Keratinocyte (primary cell): ENCODE results near the gene LBX1. TPM values are rescaled to one million over a fixed set of nuclear protein-coding genes. Genes with fewer than 3 reads are reported as not detected.

ENCODE experiments used
- DNase-seq: peaks from one replicate; pipeline ENCODE4 v3.0.0-alpha.2; 2011; ENCODE audit warnings: low read depth, missing footprints, low spot score
- FAIRE-seq: peaks from 2 replicates; lab custom pipeline; 2011; peaks lifted over from hg19 to GRCh38; lab: Jason Lieb, UNC
- H2AFZ ChIP-seq: 2 replicates; pipeline ENCODE4 v1.6.0; 2012; ENCODE audit warnings: low read length, control low read depth, inconsistent platforms; ENCODE audit not compliant: control insufficient read depth
- H3K27ac ChIP-seq: 2 replicates; pipeline ENCODE4 v1.5.1; 2011; ENCODE audit warnings: low read length; ENCODE audit not compliant: control insufficient read depth, insufficient read depth
- H3K27me3 ChIP-seq: 3 replicates; pipeline ENCODE4 v1.6.0; 2011; ENCODE audit warnings: low read length; ENCODE audit not compliant: control insufficient read depth, insufficient read depth; ENCODE audit errors: extremely low read depth
- H3K36me3 ChIP-seq, 2 experiments: 2 replicates in 1 of 2; 3 replicates in 1 of 2; pipeline ENCODE4 v1.5.1; 2011; ENCODE audit warnings: low read length in 2 of 2, mild to moderate bottlenecking in 1 of 2; ENCODE audit not compliant: control insufficient read depth in 2 of 2, insufficient read depth in 2 of 2; ENCODE audit errors: extremely low read depth in 1 of 2
- H3K4me1 ChIP-seq: 3 replicates; pipeline ENCODE4 v1.5.1; 2011; ENCODE audit warnings: low read length; ENCODE audit not compliant: control insufficient read depth, insufficient read depth; ENCODE audit errors: extremely low read depth
- H3K4me2 ChIP-seq: 3 replicates; pipeline ENCODE4 v1.6.0; 2011; ENCODE audit warnings: low read depth, low read length; ENCODE audit not compliant: control insufficient read depth, insufficient read depth; ENCODE audit errors: extremely low read depth
- H3K4me3 ChIP-seq, 3 experiments: fragments of 200-600 bp in 1 of 3; sonication (generic) in 1 of 3; 2 replicates in 2 of 3; 3 replicates in 1 of 3; pipeline ENCODE4 v1.5.1; 2011 to 2016; ENCODE audit warnings: low read length in 3 of 3, mild to moderate bottlenecking in 3 of 3, control low read depth in 2 of 3, inconsistent platforms in 1 of 3, low read depth in 1 of 3, mixed read lengths in 1 of 3, mixed run types in 1 of 3, moderate library complexity in 1 of 3; ENCODE audit not compliant: control insufficient read depth in 2 of 3, insufficient read depth in 2 of 3; ENCODE audit errors: extremely low read depth in 1 of 3
- H3K79me2 ChIP-seq: 2 replicates; pipeline ENCODE4 v1.6.0; 2012; ENCODE audit warnings: low read length; ENCODE audit not compliant: control insufficient read depth, insufficient read depth
- H3K9ac ChIP-seq: 3 replicates; pipeline ENCODE4 v1.6.0; 2011; ENCODE audit warnings: low read length; ENCODE audit not compliant: control insufficient read depth, insufficient read depth; ENCODE audit errors: extremely low read depth
- H3K9me1 ChIP-seq: 3 replicates; pipeline ENCODE4 v1.6.0; 2011; ENCODE audit warnings: low read length; ENCODE audit not compliant: control insufficient read depth, insufficient read depth; ENCODE audit errors: extremely low read depth
- H3K9me3 ChIP-seq: 2 replicates; pipeline ENCODE4 v1.5.1; 2012; ENCODE audit warnings: low read depth, low read length; ENCODE audit not compliant: control insufficient read depth
- H4K20me1 ChIP-seq: 3 replicates; pipeline ENCODE4 v1.6.0; 2011; ENCODE audit warnings: low read length; ENCODE audit not compliant: control insufficient read depth, insufficient read depth; ENCODE audit errors: extremely low read depth
- EZH2 ChIP-seq: IDR thresholded peaks from one replicate; pipeline ENCODE4 v1.6.1; 2012; ENCODE audit warnings: inconsistent platforms, mild to moderate bottlenecking, low read length, moderate library complexity
- dilution Hi-C: fragments of 300-500 bp; cut with MboI; formaldehyde crosslinking; loops from one replicate; pipeline ENCODE4 v1.7.0; 2020; ENCODE audit warnings: low sequenced_read_pairs; ENCODE audit not compliant: extremely low pct_ligation_motif_present
- polyA plus RNA-seq, 5 experiments: library from polyadenylated mRNA; depleted of rRNA in 3 of 5; stranded (reverse) in 3 of 5; stranded (forward) in 1 of 5; unstranded in 1 of 5; fragments of >200 nt; gene quantifications; 1 replicate in 1 of 5; 2 replicates in 3 of 5; 3 replicates in 1 of 5; pipeline versions ENCODE4 v1.2.1 to v1.2.3, GENCODE V29; 2011 to 2012; ENCODE audit warnings: missing spikeins in 2 of 5, low read depth in 1 of 5, low replicate concordance in 1 of 5
- TF ChIP-seq, protein P1 (sequence below), 3 experiments: IDR thresholded peaks in 1 of 3; conservative IDR thresholded peaks in 1 of 3; optimal IDR thresholded peaks in 1 of 3; 2 replicates in 2 of 3; 3 replicates in 1 of 3; pipeline versions ENCODE3 to v1.5.1; 2011; ENCODE audit warnings: low read length in 3 of 3, mild to moderate bottlenecking in 3 of 3, moderate library complexity in 2 of 3, control low read depth in 1 of 3, inconsistent platforms in 1 of 3; ENCODE audit not compliant: insufficient read depth in 2 of 3; ENCODE audit errors: extremely low read depth in 1 of 3

LBX1 gene
- polyA plus RNA-seq, 1 donor (not counting 4 experiments of a cell fraction or from before 2014, with no cell fraction given): not detected

DNA sequence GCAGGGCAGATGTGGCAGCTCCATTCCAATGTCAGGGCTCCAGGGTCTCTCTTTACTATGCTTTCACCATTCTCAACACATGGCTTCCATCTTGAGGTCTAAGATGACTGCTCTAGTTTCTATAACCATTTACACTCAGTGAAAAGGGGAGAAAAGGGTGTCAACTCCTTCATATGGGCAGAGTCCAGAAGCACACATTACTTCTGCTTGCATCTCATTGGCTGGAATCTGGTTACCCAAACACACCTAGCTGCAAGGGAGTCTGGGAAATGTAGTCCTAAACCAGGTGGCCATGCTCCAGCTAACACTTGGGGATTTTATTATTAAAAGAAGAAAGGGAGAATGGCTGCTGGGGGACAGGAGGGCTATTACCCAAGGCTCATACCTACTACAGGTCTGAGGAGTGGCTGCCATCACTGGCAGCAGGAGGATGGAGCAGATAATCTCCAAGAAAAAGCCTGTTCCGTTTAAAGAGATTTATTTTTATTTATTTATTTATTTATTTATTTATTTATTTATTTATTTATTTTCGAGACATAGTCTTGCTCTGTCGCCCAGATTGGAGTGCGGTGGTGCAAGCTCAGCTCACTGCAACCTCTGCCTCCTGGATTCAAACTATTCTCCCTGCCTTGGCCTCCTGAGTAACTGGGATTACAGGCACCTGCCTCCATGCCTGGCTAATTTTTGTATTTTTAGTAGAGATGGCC, 29.1 kb upstream of the LBX1 start:
- Histone ChIP-seq H3K4me2 (no peak overlapping the region), H3K27ac (no peak overlapping the region)

DNA sequence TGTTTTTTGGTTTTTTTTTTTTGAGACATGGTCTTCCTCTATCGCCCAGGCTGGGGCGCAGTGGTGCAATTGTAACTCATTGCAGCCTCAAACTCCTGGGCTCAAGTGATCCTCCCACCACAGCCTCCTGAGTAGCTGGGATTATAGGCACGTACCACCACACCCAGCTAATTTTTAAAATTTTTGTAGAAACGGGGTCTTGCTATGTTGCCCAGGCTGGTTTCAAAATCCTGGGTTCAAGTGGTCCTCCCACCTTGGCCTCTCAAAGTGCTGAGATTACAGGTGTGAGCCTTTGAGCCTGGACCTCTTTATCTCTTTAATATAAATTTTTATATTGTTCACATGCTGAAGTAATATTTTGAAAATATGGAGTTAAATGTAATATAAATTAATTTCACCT, 28.2 kb upstream of the LBX1 start:
- no peaks in the 10 kb centered on the region for H3K9me1 ChIP-seq
- H3K9me3 ChIP-seq: no peaks in the 10 kb centered on the region
- dilution Hi-C loops: no loop called here
- H3K27ac ChIP-seq: no peak overlapping the region
- no peaks in the 10 kb centered on the region for H3K79me2 ChIP-seq
- H2AFZ ChIP-seq: no peak overlapping the region
- H3K4me3 ChIP-seq: no peak overlapping the region
- H3K4me1 ChIP-seq: no peaks in the 10 kb centered on the region
- TF ChIP-seq, protein P1, sequence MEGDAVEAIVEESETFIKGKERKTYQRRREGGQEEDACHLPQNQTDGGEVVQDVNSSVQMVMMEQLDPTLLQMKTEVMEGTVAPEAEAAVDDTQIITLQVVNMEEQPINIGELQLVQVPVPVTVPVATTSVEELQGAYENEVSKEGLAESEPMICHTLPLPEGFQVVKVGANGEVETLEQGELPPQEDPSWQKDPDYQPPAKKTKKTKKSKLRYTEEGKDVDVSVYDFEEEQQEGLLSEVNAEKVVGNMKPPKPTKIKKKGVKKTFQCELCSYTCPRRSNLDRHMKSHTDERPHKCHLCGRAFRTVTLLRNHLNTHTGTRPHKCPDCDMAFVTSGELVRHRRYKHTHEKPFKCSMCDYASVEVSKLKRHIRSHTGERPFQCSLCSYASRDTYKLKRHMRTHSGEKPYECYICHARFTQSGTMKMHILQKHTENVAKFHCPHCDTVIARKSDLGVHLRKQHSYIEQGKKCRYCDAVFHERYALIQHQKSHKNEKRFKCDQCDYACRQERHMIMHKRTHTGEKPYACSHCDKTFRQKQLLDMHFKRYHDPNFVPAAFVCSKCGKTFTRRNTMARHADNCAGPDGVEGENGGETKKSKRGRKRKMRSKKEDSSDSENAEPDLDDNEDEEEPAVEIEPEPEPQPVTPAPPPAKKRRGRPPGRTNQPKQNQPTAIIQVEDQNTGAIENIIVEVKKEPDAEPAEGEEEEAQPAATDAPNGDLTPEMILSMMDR (optimal IDR thresholded peaks at IDR 0.05 in 1 of 3, IDR thresholded peaks at IDR 0.05 in 1 of 3, conservative IDR thresholded peaks at IDR 0.05 in 1 of 3; ENCODE audit: extremely low read depth in 1 of 3, insufficient read depth in 2 of 3, low read length in 3 of 3): no peak
- TF ChIP-seq EZH2: no peak
- no peak for FAIRE-seq
- peaks cover 26% of the 10 kb centered on the region for H3K27me3 ChIP-seq
- no peaks in the 10 kb centered on the region for H3K36me3 ChIP-seq
- DNase-seq: no peak
- H3K9ac ChIP-seq: no peak overlapping the region
- H4K20me1 ChIP-seq: no peaks in the 10 kb centered on the region
- no peak overlapping the region for H3K4me2 ChIP-seq

More for the DNA sequence above, 29.1 kb upstream of the LBX1 start:
- Histone ChIP-seq H3K9me1 (no peaks in the 10 kb centered on the region), H3K9ac (no peak overlapping the region), H3K36me3 (no peaks in the 10 kb centered on the region), H3K79me2 (no peaks in the 10 kb centered on the region), H2AFZ (no peak overlapping the region), H3K27me3 (peaks cover 25% of the 10 kb centered on the region), H3K4me3 (no peak overlapping the region), H3K9me3 (no peaks in the 10 kb centered on the region), H4K20me1 (no peaks in the 10 kb centered on the region), H3K4me1 (no peaks in the 10 kb centered on the region)
- DNase-seq: no peak
- dilution Hi-C loops: no loop called here
- FAIRE-seq: no peak
- no peak for TF ChIP-seq EZH2
